T-cell (primary cell): ENCODE results near the gene TMEM109. TPM values are rescaled to one million over a fixed set of nuclear protein-coding genes. Genes with fewer than 3 reads are reported as not detected.

Experiments used
- ATAC-seq, 4 experiments: fragments of 200-7000 bp in 3 of 4; fragments of 150-1000 bp in 1 of 4; cut with Tn5 transposase; replicated peaks in 1 of 4; 1 replicate in 3 of 4; 2 replicates in 1 of 4; pipeline ENCODE4 v1.10.0; 2021; ENCODE audit warnings: moderate library complexity in 3 of 4, mild to moderate bottlenecking in 2 of 4, moderate number of reproducible peaks in 1 of 4
- CTCF ChIA-PET, 2 donors: fragments of 300-600 bp; sonication (Branson Sonifier 250); formaldehyde crosslinking; loops; one replicate each; lab custom pipeline; 2022; ENCODE audit warnings: antibody characterized with exemption in 2 of 2; lab: Charles Lee
- POLR2A ChIA-PET, 2 donors: fragments of 300-600 bp; sonication (Branson Sonifier 250); formaldehyde crosslinking; loops; one replicate each; lab custom pipeline; 2022; ENCODE audit warnings: antibody characterized with exemption in 2 of 2; lab: Charles Lee
- DNase-seq, 35 experiments: peaks; one replicate each; pipeline versions ENCODE4 v3.0.0 to v3.0.0-alpha.2; 2013 to 2023
- H3K27ac ChIP-seq: one replicate; pipeline ENCODE4 v1.5.1; 2013; ENCODE audit warnings: low read length
- H3K27me3 ChIP-seq, 2 experiments: replicated peaks in 1 of 2; 1 replicate in 1 of 2; 2 replicates in 1 of 2; pipeline versions ENCODE4 v1.6.1 to v1.7.0; 2013; ENCODE audit warnings: low read length in 1 of 2, mixed read lengths in 1 of 2; ENCODE audit not compliant: control insufficient read depth in 2 of 2, insufficient read depth in 2 of 2; ENCODE audit errors: extremely low read depth in 1 of 2
- H3K36me3 ChIP-seq, 2 donors: 1 replicate in 1 of 2; 2 replicates in 1 of 2; pipeline versions ENCODE4 v1.6.1 to v1.7.0; 2013; ENCODE audit warnings: low read length in 1 of 2; ENCODE audit not compliant: control insufficient read depth in 2 of 2, insufficient read depth in 1 of 2; ENCODE audit errors: extremely low read depth in 1 of 2
- H3K4me1 ChIP-seq, 2 experiments: 1 replicate in 1 of 2; 2 replicates in 1 of 2; pipeline versions ENCODE4 v1.6.1 to v1.7.0; 2013; ENCODE audit warnings: low read length in 2 of 2, mixed read lengths in 1 of 2; ENCODE audit not compliant: insufficient read depth in 2 of 2, control insufficient read depth in 1 of 2; ENCODE audit errors: extremely low read depth in 1 of 2
- H3K4me3 ChIP-seq, 2 donors: 1 replicate in 1 of 2; 2 replicates in 1 of 2; pipeline versions ENCODE4 v1.5.1 to v1.7.0; 2013; ENCODE audit warnings: mild to moderate bottlenecking in 2 of 2, low read length in 1 of 2, moderate library complexity in 1 of 2; ENCODE audit not compliant: control insufficient read depth in 1 of 2; ENCODE audit errors: extremely low read depth in 1 of 2
- H3K9me3 ChIP-seq: 2 replicates; pipeline ENCODE4 v1.7.0; 2013
- H3K27ac Mint-ChIP-seq, 2 donors: one replicate each; pipeline ENCODE4 v1.8.0; 2020 to 2021; ENCODE audit warnings: mild to moderate bottlenecking in 2 of 2, mixed read lengths in 2 of 2
- H3K27me3 Mint-ChIP-seq, 2 donors: one replicate each; pipeline ENCODE4 v1.8.0; 2021 to 2022; ENCODE audit warnings: mixed read lengths in 2 of 2
- H3K36me3 Mint-ChIP-seq: one replicate; pipeline ENCODE4 v1.8.0; 2021; ENCODE audit warnings: mixed read lengths
- H3K4me1 Mint-ChIP-seq, 3 donors: one replicate each; pipeline ENCODE4 v1.8.0; 2020 to 2022; ENCODE audit warnings: mixed read lengths in 3 of 3, mild to moderate bottlenecking in 1 of 3
- H3K4me3 Mint-ChIP-seq, 3 donors: one replicate each; pipeline ENCODE4 v1.8.0; 2020 to 2022; ENCODE audit warnings: mild to moderate bottlenecking in 3 of 3, mixed read lengths in 3 of 3, moderate library complexity in 3 of 3
- H3K9me3 Mint-ChIP-seq, 3 donors: one replicate each; pipeline ENCODE4 v1.8.0; 2020 to 2022; ENCODE audit warnings: mixed read lengths in 3 of 3
- WGBS: methylation state at CpG from one replicate; pipeline ENCODE4 v1.1.5; 2013; ENCODE audit warnings: missing lambda C conversion rate; ENCODE audit not compliant: insufficient coverage; 5-methylcytosine and 5-hydroxymethylcytosine counted together
- total RNA-seq, 35 experiments: library from RNA in 6 of 35; stranded (reverse) in 6 of 35; fragments of 120-200 nt in 1 of 35; gene quantifications; one replicate each; pipeline versions ENCODE4 v1.2.1 to v1.2.4 and lab custom pipeline; 2013 to 2026

Gene TMEM109
- total RNA-seq, 5 donors from 2014 or later (not counting 1 experiment from before 2014, with no cell fraction given): 55.6 to 82.1 (median 71.8) TPM

DNA sequence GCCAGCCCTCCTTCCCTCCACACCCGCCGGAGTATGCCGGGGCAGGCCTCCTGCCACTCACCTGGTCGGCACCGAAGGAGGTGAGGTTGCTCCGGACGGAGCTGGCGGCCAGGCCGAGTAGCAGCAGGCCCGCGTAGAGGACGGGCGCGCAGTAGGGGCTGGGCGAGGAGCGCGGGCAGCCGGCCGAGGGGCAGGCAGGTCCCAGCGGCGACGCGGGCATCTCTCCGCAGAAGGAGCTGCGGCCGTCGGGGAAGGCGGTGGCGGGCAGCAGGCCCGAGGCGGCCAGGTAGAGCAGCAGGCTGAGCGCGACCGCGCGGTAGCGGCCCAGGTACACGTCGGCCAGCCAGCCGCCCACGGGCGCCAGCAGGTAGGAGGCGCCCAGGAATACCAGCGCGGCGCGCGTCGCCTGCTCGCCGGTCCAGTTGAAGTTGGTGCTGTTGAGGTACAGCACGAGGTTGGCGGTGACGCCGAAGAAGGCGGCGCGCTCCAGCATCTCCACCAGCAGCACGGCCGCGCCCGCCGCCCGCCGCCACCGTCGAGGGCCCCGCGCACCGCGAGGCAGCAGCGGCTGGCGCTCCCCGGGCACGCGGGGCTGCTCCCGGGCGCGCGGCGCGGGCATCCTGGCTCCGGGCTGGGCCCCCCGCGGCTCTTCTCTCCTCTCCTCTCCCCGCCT, 37.1 kb downstream of the TMEM109 start:
- DNase-seq: peak in 13 of 35 experiments; percentile 19 to 55 (median 36)
- Histone ChIP-seq H3K4me1 (peaks cover 5 to 21% of the 10 kb centered on the region in 2 experiments), H3K27ac (no peak overlapping the region), H3K9me3 (no peaks in the 10 kb centered on the region), H3K36me3 (no peaks in the 10 kb centered on the region), H3K4me3 (peak overlapping the region; percentile 41 to 71), H3K27me3 (peaks cover 2 to 31% of the 10 kb centered on the region in 2 experiments)
- peak; percentile 46 to 56 (median 54) for ATAC-seq
- Mint-ChIP-seq H3K4me3 (peak overlapping the region; percentile 28 to 86 (median 82)), H3K9me3 (no peaks in the 10 kb centered on the region), H3K4me1 (peaks cover 18 to 35% (median 22%) of the 10 kb centered on the region in 3 donors), H3K36me3 (peaks cover 3% of the 10 kb centered on the region), H3K27ac (no peak overlapping the region), H3K27me3 (peaks cover 0 to 15% of the 10 kb centered on the region in 2 donors)
- WGBS: 18% methylated on average over 84 of the region's 86 CpGs
- POLR2A ChIA-PET: no interaction called here
- CTCF ChIA-PET: no interaction called here

DNA sequence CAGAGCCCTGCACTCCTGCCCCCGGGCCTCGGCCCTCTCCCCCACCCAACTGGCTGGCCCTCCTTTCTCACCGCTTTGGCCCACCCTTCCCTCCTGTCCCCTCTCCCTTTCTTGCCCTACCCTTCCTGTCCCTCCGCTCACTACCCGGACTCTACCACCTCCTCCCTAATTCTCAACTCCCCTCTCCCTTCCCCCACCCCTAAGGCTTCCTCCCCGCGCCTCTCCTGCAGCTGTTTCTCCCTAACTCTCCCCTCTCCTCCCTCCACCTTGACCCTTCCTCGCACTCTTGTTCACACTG, 37.6 kb downstream of the TMEM109 start:
- Histone ChIP-seq H3K4me3 (peak overlapping the region; percentile 41 to 71), H3K27me3 (peaks cover 2 to 31% of the 10 kb centered on the region in 2 experiments), H3K9me3 (no peaks in the 10 kb centered on the region), H3K27ac (peak overlapping the region; percentile 60), H3K4me1 (peaks cover 5 to 21% of the 10 kb centered on the region in 2 experiments), H3K36me3 (no peaks in the 10 kb centered on the region)
- Mint-ChIP-seq H3K36me3 (no peaks in the 10 kb centered on the region), H3K27me3 (peaks cover 0 to 15% of the 10 kb centered on the region in 2 donors), H3K27ac (peak overlapping the region; percentile 91 to 94), H3K4me3 (peak overlapping the region; percentile 82 to 86 (median 84)), H3K9me3 (no peaks in the 10 kb centered on the region), H3K4me1 (peaks cover 18 to 35% (median 22%) of the 10 kb centered on the region in 3 donors)
- DNase-seq (no peak), ATAC-seq (peak in 2 of 4 experiments; percentile 18 to 20)
- 21% methylated on average over 6 of the region's 8 CpGs for WGBS
- ChIA-PET CTCF (no interaction called here), POLR2A (no interaction called here)

DNA sequence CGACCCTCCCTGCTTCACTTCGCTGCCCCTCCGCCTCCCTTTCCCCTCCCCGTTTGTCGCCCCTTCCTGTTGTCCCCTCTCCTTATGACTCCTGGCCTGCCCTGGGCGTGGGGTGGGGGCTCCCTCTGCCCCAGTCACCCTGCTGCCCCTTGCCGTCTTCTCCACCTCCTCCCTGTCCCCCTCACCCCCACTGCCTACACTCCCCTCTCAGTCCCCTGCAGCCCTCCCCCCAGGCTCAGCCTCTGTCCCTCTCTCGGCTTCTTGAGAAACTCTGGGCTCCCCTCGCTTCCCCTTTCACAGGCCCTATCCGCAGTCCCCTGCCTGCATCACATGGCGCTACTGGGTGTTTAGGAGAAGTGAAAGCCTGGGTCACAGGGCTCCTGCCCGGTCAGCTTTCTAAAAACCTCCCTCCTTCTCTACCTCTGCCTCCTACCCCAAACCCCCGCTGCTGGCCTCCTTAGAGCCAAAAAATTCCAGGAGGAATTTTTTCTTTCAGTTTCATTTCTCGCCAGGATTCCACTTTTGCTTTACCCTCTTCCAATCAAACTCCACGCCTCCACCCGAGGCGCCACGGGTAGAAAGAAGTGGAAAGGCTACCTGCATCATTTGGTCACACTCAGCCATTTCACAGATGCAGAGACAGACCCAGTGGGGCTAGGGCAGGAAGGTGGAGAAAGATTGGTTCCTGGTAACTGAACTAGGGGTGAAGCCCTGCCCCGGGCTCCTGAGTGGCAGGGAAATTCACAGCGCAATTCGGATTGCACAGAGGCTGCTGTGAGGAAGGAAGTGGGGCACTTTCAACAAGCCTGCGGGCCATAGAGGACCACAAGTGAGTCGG, 38.2 kb downstream of the TMEM109 start, which contains the start of gene SLC15A3:
Gene SLC15A3, minus strand, starts transcription at position 273 of the 838 bp plus-strand sequence. CDS start 625 bp downstream, outside the sequence.
- Mint-ChIP-seq H3K4me1 (peaks cover 18 to 35% (median 22%) of the 10 kb centered on the region in 3 donors), H3K36me3 (no peaks in the 10 kb centered on the region), H3K27ac (peak within 1 kb of the TSS; percentile 91 to 94), H3K4me3 (peak within 1 kb of the TSS; percentile 82 to 86 (median 84)), H3K9me3 (no peaks in the 10 kb centered on the region), H3K27me3 (peaks cover 0 to 15% of the 10 kb centered on the region in 2 donors)
- peaks cover 5 to 21% of the 10 kb centered on the region in 2 experiments for H3K4me1 ChIP-seq
- H3K27ac ChIP-seq: peak within 1 kb of the TSS; percentile 60
- CTCF ChIA-PET: no interaction called here
- DNase-seq (peak in 32 of 35 experiments; percentile 11 to 69 (median 44)), ATAC-seq (peak; percentile 73 to 87 (median 75))
- POLR2A ChIA-PET: no interaction called here
- WGBS: 33% methylated on average over 12 of the region's 23 CpGs
- peak within 1 kb of the TSS; percentile 41 to 71 for H3K4me3 ChIP-seq
- H3K27me3 ChIP-seq: peaks cover 2 to 31% of the 10 kb centered on the region in 2 experiments
- H3K36me3 ChIP-seq: no peaks in the 10 kb centered on the region
- H3K9me3 ChIP-seq: no peaks in the 10 kb centered on the region

DNA sequence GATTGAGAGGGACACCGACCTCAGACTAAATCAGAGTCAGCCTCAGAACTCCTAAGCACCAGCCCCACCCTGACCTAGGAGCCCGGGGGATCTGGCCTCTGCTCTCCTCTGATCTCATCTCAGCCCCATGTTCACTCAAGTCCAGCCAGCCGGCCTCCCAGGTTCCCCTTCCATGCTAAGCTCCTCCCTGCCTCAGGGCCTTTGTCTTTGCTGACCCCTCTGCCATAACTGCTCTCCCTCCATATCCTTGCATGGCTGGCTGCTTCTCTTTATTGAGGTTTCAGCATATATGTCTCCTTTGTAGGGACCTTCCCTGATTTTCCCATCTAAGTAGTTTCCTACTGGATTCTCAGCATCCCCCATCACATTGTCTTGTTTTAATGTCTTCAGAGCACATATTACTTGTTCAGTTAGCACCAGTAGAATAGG, 38.8 kb downstream of the TMEM109 start:
- no peaks in the 10 kb centered on the region for H3K9me3 ChIP-seq
- WGBS: 42% methylated on average over 3 of the region's 3 CpGs
- no peak for ATAC-seq
- H3K4me3 ChIP-seq: peak overlapping the region in 1 of 2 donors; percentile 71
- Mint-ChIP-seq H3K9me3 (no peaks in the 10 kb centered on the region), H3K4me3 (peak overlapping the region; percentile 82 to 86 (median 84)), H3K27me3 (peaks cover 0 to 15% of the 10 kb centered on the region in 2 donors), H3K27ac (peak overlapping the region; percentile 91 to 94), H3K4me1 (peaks cover 18 to 35% (median 22%) of the 10 kb centered on the region in 3 donors), H3K36me3 (no peaks in the 10 kb centered on the region)
- peaks cover 2 to 32% of the 10 kb centered on the region in 2 experiments for H3K27me3 ChIP-seq
- DNase-seq: no peak
- H3K4me1 ChIP-seq: peaks cover 5 to 21% of the 10 kb centered on the region in 2 experiments
- POLR2A ChIA-PET: no interaction called here
- H3K36me3 ChIP-seq: no peaks in the 10 kb centered on the region
- CTCF ChIA-PET: no interaction called here
- H3K27ac ChIP-seq: peak overlapping the region; percentile 60

DNA sequence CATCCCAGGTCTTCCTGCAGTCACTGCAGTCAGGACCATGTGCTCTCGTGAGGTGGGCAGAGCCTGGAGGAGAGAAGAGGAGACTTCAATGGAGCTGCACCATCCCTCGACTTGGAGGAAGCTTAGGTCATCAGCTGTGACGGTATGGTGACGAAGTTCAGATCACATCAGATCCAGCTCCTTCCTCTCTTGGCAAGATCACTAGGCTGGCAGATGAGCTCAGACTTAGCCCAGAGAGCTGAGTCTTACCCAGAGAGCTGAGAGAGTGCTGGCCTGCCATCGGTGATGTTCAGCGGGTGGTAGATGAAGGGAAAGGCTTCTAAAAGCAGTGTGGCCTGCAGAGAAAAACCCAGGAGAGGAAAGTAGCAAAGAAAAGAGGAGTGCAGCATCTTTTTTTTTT, 39.8 kb downstream of the TMEM109 start:
- CTCF ChIA-PET: interaction anchor here in 1 of 2 donors (0.7 kb wide), 1 partner anchor 18 kb away, joined by 7 read pairs; no protein-coding TSS in a partner anchor
- Mint-ChIP-seq H3K4me1 (peaks cover 18 to 31% (median 19%) of the 10 kb centered on the region in 3 donors), H3K4me3 (no peak overlapping the region), H3K27ac (peak overlapping the region; percentile 46 to 94), H3K9me3 (no peaks in the 10 kb centered on the region), H3K27me3 (peaks cover 0 to 15% of the 10 kb centered on the region in 2 donors), H3K36me3 (no peaks in the 10 kb centered on the region)
- DNase-seq (peak in 1 of 35 experiments; percentile 31), ATAC-seq (no peak)
- H3K27ac ChIP-seq: no peak overlapping the region
- peaks cover 2 to 32% of the 10 kb centered on the region in 2 experiments for H3K27me3 ChIP-seq
- peaks cover 5 to 21% of the 10 kb centered on the region in 2 experiments for H3K4me1 ChIP-seq
- H3K9me3 ChIP-seq: no peaks in the 10 kb centered on the region
- no peaks in the 10 kb centered on the region for H3K36me3 ChIP-seq
- POLR2A ChIA-PET: no interaction called here
- no peak overlapping the region for H3K4me3 ChIP-seq
- 100% methylated on average over 2 of the region's 6 CpGs for WGBS

DNA sequence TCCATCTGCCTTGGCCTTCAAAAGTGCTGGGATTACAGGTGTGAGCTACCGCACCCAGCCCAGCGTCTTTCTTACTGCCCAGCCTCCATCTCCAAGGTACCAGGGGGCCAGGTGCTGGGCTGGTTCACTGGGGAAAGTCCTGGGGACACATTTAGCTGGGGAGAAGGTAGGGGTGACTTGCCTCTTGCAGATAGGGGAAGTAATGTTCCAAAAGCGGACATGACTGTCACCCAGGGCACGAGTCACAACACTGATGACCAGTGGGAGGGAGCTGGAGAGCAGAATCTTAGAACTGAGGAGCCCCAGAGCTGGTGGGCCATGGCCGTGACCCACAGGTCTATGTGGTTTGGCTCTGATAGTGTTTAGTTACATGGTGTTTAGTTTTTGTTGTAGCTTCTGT, 40.5 kb downstream of the TMEM109 start:
- H3K27me3 Mint-ChIP-seq: peaks cover 0 to 15% of the 10 kb centered on the region in 2 donors
- ChIA-PET POLR2A (interaction anchor here in 1 of 2 donors (1.1 kb wide), 1 partner anchor 24 kb away, joined by 4 read pairs; no protein-coding TSS in a partner anchor), CTCF (no interaction called here)
- WGBS: 79% methylated on average over 3 of the region's 5 CpGs
- no peaks in the 10 kb centered on the region for H3K36me3 Mint-ChIP-seq
- DNase-seq (peak in 1 of 35 experiments; percentile 41), ATAC-seq (no peak)
- Histone ChIP-seq H3K27ac (no peak overlapping the region), H3K27me3 (peaks cover 2 to 30% of the 10 kb centered on the region in 2 experiments), H3K4me3 (no peak overlapping the region), H3K4me1 (peaks cover 5 to 21% of the 10 kb centered on the region in 2 experiments), H3K36me3 (no peaks in the 10 kb centered on the region), H3K9me3 (no peaks in the 10 kb centered on the region)
- no peak overlapping the region for H3K4me3 Mint-ChIP-seq
- H3K9me3 Mint-ChIP-seq: no peaks in the 10 kb centered on the region
- no peak overlapping the region for H3K27ac Mint-ChIP-seq
- H3K4me1 Mint-ChIP-seq: peaks cover 18 to 31% (median 19%) of the 10 kb centered on the region in 3 donors
